DMS53 (cell line): ENCODE measurements around the gene C6orf132.
A peak's percentile ranks its signal among the peaks of the same experiment; 100 is the strongest.

Experiments
- DNase-seq: peaks from one replicate; lab custom pipeline; 2025; lab: John Stamatoyannopoulos, UW

The C6orf132 gene

GRCh38 chr6:42104095-42104803 lies 38.2 kb downstream of the C6orf132 start:
- DNase-seq = no peak

- no peak for DNase-seq
Measured at GRCh38 chr6:42103753-42104094, 38.7 kb downstream of the C6orf132 start.

DNA sequence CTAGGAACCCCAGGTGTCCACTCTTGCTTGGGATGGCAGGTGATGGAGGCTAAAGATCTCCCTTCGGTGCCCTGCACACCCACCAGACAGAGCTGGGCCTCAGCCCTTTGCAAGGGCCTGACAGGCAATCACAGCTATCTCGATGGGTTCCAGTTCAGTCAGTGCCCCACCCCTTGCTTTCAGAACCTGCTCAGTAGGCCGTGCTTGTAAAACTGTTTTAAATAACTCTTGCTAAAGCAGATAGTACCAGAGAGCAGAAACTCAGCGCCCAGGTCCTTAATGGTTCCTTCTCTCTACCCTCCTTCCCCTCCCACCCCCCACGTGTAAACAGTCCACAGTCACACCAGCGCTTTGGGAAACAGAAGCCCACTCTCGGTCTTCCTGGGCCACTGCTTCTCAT lies 39.2 kb downstream of the C6orf132 start:
- DNase-seq = no peak

- DNase-seq = peak; percentile 21
Measured at GRCh38 chr6:42101186-42101657, 41.2 kb downstream of the C6orf132 start.

DNA sequence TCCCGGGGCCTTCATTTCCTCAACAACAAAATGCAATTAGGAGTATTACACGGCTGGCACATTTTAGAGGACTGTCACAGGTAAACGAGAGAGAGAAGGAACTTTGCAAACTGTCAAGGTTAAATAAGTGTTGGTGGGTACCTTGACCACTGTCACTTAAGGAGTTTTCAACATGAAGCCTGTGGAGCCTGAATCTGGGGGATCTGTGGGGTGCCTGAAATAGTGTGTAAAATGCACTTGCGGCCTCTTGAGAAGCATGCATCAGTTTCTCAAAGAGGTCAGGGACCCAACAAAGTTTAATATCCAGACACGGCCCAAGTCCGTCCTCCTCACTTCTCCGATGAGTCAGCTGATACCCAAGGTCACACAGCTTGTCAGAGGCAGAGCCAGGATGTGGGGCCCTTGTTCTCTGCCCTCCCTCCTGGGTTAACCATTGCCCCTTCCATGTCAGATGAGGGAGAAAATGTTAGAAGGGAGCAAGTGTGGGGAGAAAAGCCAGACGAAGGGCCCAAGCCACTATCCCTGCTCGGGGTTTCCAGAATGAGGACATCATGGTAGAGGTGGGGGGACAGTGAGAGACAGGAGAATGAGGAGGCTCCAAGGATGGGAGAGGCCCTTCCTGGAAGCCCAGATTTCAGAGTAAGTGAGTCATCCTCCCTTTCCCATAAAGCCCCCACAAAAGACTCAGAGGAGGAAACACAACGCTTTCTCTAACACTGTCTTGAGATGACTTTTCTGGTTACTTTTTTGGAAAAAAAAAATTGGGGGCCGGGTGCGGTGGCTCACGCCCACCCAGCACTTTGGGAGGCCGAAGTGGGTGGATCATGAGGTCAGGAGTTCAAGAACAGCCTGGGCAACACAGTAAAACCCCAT lies 42.2 kb downstream of the C6orf132 start:
- no peak for DNase-seq

DNA sequence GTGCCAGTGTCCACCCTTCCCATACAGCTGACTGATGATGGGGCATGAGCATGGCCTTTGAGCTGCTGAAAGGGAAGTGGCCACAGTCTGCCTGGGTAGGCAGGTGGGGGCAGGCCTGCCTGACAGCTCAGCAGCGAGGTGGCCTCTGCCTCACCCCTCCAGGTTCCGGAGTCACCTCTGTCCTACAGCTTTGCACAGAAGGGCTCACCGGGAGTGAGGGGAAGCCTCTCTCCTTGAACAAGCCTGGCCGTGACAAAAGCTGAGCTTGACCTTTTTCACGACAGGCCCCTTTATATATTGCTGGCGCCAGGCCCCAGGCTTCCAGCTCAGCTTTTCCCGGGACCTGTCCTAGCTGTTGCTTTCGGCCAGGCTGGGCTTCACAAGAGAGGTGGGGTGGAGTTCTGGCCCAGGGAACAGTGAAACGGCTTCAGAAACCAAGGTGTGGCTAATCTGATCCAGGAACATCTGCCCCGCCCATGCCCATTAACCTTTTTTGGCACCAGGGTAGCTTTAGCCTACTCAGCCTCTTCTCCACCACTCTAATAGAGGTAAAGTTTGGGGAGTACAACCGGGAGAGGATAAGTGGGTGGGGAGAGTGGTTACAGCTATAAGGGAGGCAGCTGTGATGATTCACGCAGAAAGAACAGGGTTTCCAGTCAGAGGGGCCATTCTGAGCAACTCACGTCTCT lies 42.9 kb downstream of the C6orf132 start:
- no peak for DNase-seq

- peak; percentile 25 for DNase-seq
Measured at GRCh38 chr6:42095776-42096541, 46.5 kb downstream of the C6orf132 start.

DNA sequence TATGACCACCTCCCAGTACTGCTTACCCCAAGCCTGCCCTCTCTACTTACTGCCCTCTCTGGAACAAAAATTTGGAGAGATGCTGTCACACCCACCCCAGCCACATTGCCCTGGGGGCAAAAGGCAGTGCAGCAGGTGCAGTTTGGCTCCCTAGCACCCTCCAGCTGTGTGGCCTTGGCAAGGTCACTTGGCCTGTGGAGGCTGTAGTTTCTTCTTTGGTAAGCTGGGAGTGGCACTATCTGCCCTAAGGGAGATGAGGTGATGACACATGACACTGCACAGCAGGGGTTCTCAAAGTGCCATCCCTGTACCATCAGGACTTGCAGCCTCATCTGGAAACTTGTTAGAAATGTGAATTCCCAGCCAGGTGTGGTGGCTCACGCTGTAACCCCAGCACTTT lies 47.3 kb downstream of the C6orf132 start:
- no peak for DNase-seq

DNA sequence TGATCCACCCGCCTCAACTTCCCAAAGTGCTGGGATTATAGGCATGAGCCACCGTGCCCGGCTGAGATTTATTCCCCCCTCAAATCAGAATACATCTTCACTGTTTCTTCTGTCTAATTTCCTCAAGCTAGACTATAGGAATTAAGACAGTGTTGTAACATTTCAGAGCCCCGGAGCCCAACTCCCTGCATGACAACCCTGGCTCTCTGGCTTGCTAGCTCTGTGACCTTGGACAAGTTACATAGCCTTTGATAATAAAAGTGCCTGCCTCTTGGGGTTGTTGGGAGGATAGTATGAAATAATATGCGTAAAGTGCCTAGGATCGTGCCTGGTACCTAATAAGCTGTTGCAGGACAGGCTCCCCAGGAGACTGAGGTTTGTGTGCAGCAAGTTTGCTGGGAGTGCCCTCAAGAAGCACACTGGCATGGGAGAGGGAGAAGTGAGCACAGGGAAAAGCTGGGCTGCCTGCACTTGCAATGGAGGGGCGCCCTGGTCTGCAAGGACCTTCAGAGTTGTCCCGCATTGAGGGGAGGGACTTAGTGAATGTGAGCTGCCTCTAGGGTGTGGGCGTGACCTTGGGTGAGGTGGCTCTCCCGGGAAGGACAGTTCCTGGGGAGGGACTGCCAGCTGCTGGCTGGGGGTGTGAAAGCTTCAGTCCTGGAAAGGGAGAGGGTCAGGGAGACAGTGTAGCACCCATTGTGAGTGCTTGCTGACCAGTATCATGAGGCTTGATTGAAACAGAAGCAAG lies 48.7 kb downstream of the C6orf132 start:
- no peak for DNase-seq

DNA sequence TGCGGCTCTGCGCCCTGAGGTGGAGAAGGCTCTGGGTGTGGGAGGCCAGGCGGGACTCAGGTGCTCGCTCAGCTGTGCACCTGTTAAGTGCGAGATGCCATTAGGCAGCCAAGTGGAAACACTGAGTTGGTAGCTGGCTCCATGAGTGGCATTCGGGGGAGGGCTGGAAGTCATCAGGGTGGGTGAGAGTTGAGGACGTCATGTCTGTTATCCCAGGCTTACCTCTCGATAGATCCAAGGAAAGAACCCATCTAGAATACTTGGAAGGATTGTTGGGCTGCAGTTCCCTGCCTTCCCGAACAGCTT lies 50.7 kb downstream of the C6orf132 start:
- no peak for DNase-seq

DNA sequence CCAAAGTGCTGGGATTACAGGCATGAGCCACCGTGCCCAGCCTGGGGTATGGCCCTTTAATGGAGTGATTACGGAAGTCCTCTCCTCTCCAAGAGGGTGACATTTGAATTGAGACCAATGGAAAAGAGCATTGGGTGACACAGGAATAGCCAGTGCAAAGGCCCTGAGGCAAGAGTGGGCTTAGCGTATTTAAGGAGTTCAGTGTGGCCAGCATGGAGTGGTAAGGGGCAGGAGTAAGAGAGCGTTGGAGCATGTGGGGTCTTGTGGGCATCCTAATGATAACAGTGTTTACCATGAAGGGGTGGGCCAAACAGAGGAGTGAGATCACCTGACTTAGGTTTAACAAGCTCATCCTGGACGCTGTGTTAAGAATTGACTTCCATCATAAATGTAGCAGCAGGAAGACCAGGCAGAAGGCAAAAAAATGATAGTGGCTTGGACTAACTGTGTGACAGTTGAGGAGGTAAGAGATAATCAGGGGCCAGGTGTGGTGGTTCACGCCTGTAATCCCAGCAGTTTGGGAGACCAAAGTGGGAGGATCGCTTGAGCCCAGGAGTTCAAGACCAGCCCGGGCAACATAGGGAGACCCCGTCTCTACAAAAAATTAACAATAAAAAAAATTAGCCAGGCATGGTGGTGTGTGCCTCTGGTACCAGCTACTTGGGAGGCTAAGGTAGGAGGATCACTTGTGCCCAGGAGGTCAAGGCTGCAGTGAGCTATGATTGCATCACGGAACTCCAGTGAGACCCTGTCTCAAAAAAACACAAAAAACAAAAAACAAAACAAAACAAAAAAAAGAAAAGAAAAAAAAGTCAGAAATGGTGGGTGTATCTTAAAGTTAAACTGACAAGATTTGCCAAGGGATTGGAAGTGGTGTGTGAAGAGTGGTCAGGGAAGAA lies 51.4 kb downstream of the C6orf132 start:
- DNase-seq = no peak

DNA sequence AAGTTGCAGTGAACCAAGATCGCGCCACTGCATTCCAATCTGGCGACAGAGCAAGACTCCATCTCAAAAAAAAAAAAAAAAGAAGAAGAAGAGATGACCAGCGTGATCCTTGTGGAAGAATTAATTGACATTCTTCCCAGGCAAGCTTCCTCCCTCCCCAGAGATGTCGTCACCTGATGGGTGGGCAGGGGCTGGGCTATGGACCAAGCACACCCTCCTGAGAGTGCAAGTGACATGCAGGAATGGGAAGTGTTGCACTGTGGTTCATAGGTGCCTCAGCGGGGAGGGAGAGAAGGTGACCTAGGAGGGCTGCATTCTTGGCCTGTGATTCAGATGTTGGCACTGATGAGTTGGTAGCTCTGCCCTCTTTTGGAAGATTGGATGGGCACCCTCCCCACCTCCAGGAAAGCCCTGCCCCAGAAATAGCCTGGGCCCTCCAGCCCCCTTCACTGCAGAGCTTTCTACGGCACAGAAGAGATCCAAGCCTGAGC lies 54.3 kb downstream of the C6orf132 start:
- DNase-seq = no peak

DNA sequence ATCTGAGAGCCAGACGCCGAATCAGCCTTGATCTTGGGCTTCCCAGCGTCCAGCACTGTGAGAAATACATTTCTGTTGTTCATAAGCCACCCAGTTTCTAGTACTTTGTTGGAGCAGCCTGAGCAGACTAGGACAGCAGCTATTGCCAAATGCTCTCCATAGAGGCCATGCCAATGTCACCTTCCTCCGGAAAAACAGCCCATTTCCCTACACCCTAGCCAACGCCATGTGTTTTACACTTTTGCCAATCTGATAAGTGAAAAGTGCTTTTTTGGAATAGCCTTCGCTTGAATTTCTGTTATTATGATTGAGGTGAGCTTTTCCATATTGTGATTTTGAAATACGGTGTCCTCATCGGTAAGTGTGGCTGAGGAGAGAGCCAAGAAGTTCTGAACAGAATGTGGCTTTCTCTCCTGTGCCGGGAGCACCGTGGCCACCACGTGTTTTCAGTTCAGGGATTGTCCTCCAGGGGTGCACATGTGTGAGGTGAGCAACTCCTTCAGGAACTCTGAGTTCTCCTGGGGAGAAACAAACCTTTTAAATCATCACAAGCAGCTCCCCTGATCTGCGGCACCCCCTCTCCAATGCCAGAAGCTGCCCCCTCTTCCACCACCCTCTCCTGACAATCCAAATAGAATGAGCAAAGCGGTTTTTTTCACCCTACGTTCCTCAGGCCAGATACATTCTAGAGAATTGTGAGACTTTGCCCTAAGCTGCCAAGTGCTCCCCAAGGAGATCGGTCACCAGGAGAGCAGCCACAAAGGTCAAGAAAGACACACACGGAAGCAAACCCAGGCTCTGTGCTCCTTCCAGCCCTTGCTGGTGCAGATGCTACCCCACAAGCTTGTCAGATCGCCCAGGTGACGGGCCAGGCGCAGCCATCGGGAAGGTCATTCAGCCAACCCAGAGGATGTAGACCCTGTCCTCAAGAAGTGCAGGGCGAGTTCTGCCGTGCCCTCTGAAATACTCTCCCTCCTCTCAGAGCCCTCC lies 56.1 kb downstream of the C6orf132 start:
- DNase-seq = peak; percentile 25

DNA sequence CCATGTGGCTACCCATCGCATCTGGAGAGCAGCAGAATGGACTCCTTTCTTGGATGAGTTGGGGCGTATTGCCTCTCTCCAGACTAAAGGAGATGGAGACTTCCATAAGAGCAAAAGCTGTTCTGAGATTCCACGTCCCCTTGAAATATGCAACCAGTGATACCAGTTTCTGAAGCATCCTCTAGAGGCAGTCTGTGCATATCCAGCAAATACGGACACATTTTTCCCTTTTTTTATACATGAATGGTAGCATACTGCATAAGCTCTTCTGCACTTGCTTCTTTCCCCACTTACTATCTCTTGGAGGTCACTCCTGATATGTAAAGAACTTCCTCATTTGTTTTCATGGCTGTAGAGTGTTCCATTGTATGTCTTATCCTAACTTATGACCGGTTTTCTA lies 57.5 kb downstream of the C6orf132 start:
- DNase-seq = peak; percentile 50

DNA sequence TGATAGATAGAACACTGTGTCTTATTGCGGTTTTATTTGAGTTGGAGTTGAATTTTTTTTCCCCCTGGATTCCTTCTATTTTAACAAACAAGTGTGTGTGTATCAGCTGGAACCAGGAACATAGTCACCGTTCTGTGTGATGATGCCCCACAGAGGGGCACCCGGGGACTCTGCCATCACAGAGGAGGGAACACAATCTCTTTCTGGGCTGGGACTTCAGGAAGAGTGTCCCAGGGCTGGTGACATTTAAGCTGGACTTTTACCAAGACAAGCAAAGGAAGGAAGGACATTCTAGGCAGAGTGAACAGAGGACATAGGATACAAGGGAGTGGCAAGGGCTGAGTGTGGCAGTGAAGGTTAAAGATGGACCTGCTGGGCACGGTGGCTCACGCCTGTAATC lies 58.9 kb downstream of the C6orf132 start:
- no peak for DNase-seq

DNA sequence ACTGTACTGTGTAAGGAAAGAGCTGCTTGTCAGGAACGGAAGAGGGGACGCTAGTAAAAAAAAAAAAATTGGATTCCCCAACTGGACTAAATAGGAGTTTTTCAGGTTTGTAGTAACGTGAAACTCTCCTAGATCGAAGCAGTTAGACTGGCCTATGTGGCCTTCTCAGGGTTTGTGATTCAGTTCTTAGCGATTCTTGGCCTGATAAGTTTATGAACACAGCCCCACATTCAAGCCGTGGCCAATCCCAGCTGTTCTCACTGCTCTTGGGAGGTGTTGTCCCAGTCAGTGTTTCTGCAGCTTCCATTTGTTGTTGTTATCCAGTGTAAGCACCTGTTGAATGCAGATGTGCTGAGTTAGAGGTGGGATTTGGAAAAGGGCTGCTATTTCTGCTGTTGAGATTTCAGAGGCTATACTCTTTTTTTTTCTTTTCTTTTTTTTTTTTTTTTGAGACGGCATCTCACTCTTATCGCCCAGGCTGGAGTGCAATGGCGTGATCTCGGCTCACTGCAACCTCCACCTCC lies 62.4 kb downstream of the C6orf132 start:
- DNase-seq = no peak

- DNase-seq = no peak
Measured at GRCh38 chr6:42078386-42078785, 64.0 kb downstream of the C6orf132 start.

DNA sequence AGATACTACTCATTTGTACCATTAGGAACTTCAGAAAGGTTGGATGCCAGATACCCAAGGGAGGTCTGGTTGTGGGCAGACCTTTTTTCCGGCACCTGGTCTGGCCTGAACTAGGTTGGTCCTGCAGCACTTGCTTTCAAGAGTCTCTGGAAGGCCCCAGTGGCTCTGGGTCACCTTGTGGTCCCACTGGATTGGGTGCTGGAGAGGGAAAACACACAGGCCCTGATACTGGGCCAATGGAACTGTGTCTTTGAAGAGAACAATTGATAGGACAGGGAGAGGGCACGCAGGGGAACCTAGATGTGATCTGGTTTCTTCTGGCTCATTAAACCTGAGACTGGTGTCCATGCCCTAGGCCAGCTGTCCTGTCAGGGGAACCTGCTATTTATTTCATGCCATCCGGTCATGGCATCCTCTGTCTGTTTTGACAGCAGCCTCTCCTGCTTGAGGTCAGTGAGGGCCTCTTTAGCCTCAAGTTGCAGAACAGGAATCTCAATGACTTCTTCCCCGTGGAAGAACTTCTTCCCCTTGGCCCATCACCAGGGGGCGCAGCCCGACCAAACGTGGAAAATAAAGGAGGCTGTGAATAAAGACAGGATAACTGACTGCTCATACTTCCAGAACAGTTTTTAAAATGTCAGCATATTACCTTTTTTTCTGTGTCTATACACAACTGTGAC lies 67.1 kb downstream of the C6orf132 start:
- peak; percentile 94 for DNase-seq
